IPS-11a (cell line): ENCODE data around the gene UNC13B.

Source experiments
- H3K4me3 ChIP-seq: one replicate; pipeline ENCODE4 v1.5.1; 2013; ENCODE audit warnings: low read depth, low read length, control low read depth

UNC13B gene

DNA sequence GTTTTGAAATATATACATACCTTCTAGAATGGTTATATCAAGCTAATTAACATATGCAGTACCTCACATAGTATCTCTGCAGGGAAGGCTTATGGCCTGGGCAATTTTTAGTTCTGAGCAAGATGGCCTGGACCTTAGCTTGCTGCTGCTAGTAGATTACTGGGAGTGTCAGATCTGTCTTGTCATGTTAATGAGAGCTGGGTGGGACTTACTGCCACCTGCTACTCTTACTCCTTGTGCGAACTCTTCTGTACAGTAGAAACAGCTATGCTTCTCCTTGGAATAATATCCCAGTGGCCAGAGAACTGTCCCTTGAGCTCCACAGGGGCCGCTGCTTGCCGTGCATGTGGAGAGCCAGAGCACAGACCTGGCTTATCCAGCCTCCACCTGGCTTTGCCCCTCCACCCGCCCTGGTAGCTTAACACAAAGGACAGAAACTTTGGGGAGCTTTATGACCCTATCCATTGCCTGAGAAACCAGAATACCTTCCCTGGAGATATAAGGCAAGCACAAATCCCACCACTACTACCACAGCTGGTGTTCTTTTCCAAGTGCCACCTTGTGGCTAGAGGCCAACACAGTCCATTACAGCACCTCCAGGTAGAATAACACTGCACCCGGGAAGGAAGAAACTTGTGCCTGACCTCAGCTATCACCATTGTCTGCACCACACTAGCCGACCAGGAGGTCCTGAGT is 253.7 kb downstream of the UNC13B start:
- H3K4me3 ChIP-seq, result no peak overlapping the region

DNA sequence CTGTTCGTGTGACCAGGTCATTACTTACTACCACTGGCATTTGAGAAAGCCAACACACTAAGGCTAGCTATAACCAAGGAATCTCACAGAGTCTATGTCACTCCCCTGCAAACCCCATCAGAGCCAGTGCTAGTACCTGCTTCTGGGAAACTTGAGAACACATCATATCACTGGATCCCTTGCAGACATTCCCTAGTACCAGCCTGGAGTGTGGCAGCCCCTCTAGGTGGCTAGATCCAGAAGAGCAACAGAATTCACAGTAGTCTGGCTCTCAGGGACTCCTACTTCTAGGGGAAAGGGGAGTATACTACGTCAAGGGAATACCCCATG is 254.3 kb downstream of the UNC13B start:
- H3K4me3 ChIP-seq, result no peak overlapping the region

DNA sequence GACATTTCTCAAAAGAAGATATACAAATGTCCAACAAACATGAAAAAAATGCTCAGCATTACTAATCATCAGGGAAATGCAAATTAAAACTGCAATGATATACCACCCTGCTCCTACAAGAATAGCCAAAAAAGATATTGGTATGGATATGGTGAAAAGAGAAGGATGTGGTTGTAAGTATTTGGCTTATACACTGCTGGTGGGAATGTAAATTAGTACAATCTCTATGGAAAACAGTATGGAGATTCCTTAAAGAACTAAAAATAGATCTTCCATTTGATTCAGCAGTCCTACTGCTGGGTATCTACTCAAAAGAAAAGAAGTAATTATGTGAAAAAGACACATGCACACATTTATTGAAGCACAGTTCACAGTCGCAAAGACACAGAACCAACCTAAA is 260.5 kb downstream of the UNC13B start:
- H3K4me3 ChIP-seq, result no peak overlapping the region

DNA sequence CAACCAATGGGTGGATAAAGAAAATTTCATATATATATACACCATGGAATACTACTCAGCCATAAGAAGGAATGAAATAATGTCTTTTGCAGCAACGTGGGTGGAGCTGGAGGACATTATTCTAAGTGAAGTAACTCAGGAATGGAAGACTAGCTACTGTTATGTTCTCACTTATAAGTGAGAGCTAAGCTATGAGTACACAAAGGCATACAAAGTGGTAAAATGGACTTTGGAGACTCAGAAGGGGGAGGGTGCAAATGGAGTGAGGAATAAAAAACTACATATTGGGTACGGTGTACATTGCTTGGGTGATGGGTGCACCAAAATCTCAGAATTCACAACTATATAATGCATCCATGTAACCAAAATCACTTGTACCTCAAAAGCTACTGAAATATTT is 260.9 kb downstream of the UNC13B start:
- no peak overlapping the region for H3K4me3 ChIP-seq

DNA sequence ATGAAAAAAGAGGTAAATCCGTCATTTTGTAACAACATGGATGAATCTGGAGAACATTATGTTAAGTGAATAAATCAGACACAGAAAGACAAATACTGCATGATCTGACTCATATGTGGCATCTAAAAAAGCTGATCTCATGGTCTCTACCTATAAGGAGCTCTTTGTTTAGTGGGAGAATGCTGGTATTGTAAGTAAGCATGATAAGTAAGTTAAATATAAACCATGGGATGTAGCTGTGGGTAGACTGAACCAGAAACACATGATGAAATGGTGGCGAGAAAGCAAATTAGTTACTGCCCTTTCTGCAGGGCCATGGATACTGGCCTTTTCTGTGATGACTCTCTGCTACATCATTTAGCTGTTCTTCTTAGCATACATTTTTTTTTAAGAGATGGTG is 261.7 kb downstream of the UNC13B start:
- H3K4me3 ChIP-seq, result no peak overlapping the region

DNA sequence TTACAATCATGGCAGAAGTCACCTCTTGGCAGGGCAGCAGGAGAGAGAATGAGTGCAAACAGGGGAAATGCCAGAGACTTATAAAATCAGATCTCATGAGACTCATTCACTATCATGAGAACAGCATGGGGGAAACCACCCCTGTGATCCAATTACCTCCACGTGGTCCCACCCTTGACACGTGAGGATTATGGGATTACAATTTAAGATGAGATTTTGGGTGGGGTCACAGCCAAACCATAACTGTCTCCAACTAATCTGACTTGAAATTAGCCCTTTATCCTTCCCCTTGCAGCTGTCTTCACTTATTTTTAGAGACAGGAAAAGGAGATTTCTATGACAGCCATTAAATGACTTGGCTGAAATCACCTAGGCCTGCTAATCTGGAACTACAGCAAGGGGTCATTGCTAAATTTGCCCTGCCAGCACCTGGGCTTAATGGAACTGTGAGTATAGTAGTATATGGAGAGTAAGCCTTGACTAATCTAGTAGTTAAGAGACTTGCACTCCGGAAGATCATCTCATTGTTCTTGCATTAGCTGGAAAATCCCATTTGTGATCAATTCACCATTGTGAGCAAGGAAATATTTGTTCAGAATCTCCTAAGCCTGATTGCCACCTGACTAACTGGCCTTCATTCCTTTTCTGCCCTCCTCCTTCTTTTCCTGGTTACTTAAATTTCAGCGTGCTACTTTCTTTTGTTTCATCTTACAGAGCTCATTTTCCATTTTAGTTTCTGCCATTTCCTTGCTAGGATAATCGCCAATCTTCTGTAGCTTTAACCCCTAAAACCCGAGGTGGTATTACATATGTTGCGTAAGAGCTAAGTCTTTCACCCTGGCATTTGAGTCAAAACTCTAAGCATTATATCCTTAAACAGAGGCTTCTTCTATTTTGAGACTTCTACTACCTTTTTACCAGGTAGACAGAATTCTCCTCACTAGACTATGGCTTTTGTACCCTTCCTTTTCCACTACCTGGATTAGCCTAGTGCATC is 262.8 kb downstream of the UNC13B start:
- H3K4me3 ChIP-seq, result no peak overlapping the region

DNA sequence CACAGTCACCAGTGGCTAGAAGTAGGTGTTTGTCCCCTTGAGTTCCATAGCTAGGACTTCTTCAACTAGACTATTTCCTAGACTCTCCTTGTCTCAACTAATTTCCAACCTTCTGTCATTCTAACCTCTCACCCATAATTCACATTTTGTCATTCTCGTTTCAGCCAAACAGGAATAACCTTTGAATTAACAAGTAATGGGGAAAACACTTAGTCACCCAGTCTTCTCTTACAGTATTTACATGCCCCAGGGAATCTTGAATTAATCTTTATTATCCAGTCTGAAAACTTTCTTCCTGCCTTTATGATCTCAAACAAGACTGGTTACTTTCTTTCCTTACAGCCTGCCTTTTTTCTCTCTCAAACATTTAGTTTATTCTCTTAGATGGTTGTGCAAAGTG is 264.8 kb downstream of the UNC13B start:
- H3K4me3 ChIP-seq, result no peak overlapping the region

DNA sequence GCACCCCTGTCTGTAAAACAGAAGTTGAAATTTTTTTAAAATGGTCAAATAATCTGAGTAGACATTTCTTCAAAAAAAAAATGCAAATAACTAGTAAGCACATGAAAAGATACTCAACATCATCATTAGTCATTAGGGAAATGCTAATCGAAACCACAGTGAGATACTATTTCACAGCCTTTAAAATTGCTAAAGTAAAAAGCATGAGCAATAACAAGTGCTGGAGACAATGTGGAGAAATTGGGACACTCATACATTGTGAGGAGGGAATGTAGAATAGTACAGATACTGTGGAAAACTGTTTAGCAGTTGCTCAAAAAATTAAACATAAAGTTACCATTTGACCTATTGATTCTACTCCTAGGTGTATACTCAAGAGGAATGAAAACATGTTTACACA is 269.7 kb downstream of the UNC13B start:
- no peak overlapping the region for H3K4me3 ChIP-seq

DNA sequence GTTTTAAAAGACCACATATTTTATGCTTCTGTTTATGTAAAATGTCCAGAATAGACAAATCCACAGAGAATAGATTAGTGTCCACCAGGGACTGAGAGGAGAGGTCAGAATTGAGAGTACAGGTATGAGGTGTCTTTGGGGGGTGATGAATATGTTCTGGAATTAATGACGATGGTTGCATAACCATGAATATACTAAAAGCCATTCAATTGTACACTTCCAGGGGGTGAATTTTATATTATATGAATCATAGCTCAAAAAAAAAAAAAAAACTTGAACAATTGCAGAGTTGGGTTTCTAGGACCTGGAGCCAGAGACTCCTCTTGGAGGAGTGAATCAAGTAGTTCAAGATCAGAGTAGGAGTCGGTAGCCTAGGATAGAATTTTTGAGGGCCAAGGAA is 270.3 kb downstream of the UNC13B start:
- no peak overlapping the region for H3K4me3 ChIP-seq

DNA sequence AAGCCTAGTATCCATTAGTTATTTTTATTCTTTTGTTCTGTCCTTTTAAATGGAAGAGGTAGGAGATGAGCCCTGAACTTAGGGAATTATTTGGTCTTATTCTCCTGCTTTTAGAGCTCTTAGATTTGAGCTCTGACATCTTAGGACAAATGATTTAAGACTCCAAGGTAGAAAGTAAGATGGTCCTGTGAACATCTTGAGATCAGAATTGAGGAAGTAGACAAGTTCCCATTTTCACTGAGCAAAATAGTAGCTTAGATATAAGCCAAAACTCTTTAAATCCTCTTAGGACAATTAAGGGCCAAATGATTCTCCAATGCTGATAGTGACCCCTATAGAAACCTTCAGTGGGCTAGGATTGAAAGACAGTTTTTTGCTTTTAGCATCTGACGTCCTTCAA is 275.1 kb downstream of the UNC13B start:
- no peak overlapping the region for H3K4me3 ChIP-seq

DNA sequence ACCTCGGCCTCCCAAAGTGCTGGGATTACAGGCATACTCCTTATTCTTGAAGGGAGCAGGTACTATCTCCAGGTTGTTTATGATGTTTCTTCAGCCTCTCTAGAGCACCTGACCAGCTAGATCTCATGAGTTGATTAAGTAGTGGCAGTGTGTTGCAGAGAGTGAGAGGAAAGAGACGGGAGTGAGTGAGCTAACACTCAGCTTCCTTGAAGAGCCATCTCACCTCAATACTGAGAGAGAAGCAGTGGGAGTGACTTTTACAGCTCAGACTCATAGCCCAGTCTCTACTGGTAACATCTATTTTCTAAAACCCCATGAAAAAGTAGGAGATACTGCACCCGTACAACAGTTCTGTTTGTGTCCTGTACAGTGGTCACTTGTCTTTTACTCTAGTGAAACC is 284.2 kb downstream of the UNC13B start:
- no peak overlapping the region for H3K4me3 ChIP-seq

DNA sequence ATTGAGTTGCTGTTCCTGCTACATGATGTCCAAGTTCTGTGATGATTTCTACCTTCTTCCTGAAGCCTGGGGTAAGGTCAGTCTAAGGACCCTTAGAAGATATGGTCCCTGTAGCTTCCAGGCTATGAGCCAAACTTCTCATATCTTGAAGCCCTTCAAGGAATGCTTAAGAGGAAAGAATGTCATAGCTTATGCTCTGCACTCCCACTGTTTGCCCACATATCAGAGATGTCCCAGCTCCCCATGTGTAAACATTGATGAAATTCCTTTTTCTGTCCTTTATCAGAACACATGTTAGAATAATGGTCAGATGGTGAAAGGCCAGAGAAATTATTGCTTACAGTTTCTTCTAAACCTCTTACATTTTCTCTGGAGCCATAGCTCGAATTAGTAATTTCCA is 286.7 kb downstream of the UNC13B start:
- no peak overlapping the region for H3K4me3 ChIP-seq

DNA sequence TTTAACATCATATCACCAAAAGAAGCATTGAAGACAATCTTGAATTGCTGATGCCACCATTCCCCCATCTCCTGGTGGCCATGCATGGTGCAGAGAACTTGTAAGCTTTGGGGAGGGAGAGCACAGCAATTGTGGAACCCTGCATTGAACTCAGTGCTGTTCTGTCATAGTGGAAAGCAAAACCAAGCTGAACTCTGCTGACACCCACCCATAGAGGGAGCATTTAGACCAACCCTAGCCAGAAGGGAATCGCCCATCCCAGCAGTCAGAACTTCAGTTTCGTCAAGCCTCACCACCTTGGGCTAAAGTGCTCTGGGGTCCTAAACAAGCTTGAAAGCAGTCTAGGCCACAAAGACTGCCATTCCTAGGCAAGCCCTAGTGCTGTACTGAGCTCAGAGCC is 290.7 kb downstream of the UNC13B start:
- no peak overlapping the region for H3K4me3 ChIP-seq

DNA sequence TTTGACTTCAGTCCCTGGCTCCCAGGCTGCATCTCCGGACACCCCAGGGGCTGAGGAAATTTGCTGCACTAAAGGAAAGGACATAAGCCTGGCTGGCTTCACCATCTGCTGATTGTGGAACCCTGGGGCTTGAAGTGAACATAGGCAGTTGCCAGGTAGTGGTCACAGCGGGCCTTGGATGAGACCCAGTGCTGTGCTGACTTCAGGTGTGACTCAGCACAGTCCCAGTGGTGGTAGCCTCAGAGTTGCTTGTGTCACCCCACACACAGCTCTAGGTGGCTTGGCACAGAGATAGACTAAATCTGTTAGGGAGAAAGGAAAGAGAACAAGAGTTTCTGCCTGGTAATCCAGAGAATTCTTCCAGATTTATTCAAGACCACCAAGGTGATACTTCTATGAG is 292.0 kb downstream of the UNC13B start:
- no peak overlapping the region for H3K4me3 ChIP-seq
